ENCODE measurements around the gene EIF3L.
"Not testable (repeated sequence)": the region's sequence is repeated elsewhere in the genome, so short reads cannot be mapped to it uniquely, and the experiment has no call there.

Gene EIF3L

GRCh38 chr22:37849089-37849751 is at the start of gene EIF3L:
Gene EIF3L (plus strand): TSS chr22:37849419. CDS start chr22:37849450, 31 bp downstream.
- DNase-seq: peak; percentile 88

GRCh38 chr22:37799979-37800378 is 49.2 kb upstream of the EIF3L start:
- DNase-seq: not testable (repeated sequence)

DNA sequence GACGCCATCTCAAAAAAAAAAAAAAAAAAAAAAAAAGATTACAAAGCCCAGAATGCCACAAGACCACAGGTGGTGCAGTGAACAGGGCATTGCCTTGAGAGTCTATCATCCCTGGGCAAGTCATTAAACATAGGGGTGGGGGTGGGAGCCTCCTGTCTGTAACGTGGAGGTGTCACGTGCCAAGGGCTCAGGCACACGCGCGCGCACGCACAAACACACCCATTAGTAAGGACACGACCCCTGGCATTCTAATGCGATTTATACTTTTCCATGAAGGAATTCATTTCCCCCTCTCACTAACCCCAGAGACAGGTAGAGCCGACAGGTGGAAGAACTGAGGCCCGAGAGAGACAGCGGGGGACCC is 47.3 kb upstream of the EIF3L start:
- peak; percentile 14 for DNase-seq

- DNase-seq: peak; percentile 25
Measured at GRCh38 chr22:37802310-37803194, 46.7 kb upstream of the EIF3L start.

DNA sequence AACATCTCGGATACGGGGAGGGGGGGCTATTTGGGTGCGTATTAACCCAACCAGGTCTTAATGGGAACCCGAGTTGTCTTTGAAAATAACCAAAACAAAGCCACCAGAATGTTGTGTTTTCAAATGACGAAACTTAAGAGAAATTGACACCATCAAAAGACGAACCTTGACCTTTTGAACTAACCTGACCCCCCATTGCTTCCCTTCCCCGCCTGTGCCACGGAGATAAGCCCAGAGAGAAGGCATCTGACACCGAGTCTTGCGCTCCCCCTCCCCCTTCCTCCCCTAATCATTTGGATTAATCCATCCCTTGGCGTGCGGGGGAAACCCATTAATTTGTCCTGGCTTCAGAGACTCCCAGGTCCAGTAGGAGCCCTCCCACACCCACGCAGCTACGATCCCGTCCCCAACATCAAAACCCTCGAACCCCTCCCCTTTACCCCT is 46.0 kb upstream of the EIF3L start:
- no peak for DNase-seq

DNA sequence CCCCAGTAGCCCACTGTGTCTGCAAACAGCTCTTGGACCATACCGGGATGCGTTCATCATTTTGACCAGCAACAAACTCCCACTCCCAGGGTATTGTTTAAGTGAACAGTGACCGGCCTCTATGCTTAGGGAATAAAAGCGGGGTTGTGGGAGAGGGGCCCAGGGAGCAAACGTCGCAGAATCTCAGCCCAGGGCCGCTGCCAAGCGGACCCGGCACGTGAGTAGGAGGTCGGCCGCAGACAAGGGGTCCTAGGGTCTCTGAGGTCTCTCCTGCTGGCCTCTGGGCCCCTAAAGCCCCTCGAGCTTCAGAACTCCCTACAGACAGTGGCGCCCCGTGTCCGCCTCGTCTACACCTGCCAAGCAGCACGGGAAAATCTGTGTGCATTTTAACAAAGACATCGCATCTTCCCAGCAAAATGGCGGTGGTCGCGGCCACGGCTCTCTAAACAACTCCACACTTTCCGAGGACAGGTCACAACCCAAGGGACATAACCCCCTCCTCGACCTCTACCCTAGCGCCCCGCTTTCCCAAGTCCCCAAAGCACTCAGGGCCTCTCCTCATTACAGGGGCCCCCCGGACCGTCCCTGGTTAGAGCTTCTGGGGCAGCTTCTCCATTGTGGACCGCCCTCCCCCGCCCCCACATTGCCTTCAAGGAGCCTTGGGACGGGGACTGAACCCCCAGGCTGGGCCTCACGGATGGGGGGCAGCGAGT is 45.4 kb upstream of the EIF3L start:
- no peak for DNase-seq

GRCh38 chr22:37804352-37804880 is 44.8 kb upstream of the EIF3L start:
- DNase-seq: no peak

GRCh38 chr22:37804881-37805809 is 44.1 kb upstream of the EIF3L start:
- DNase-seq: peak; percentile 50

GRCh38 chr22:37805810-37806277 is 43.4 kb upstream of the EIF3L start:
- no peak for DNase-seq

DNA sequence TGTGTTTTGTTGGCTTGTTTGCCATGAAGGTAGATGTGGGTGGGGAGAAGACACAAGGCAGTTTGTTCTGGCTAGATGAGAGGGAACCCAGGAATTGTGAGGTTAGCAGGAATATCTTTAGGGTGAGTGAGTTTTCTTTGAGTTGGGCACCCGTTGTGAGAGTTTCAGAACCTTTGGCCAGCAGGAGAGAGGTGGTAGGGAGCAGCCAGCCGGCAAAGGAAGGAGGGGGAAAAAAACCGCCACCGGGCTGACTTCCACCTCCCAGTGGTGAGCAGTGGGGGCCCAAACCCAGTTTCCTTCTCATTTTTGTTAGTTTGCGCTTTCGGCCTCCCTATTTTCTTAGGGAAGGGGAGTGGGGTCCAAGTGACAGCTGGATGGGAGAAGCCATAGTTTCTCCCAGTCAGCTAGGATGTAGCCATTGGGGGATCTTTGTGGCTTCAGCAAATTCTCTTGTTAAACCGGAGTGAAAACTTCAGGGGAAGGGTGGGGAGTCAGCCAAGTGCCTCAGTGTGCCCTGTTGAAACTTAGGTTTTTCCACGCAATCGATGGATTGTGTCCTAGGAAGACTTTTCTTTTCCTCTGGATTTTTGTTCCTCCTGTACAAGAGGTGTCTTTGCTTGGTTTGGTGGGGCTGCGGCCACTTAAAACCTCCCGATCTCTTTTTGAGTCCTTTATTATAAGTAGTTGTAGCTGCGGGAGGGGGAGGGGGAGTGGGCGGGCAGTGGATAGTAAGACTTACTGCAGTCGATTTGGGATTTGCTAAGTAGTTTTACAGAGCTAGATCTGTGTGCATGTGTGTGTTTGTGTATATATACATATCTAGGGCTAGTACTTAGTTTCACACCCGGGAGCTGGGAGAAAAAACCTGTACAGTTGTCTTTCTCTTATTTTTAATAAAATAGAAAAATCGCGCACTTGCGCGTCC is 42.5 kb upstream of the EIF3L start:
- DNase-seq: no peak

DNA sequence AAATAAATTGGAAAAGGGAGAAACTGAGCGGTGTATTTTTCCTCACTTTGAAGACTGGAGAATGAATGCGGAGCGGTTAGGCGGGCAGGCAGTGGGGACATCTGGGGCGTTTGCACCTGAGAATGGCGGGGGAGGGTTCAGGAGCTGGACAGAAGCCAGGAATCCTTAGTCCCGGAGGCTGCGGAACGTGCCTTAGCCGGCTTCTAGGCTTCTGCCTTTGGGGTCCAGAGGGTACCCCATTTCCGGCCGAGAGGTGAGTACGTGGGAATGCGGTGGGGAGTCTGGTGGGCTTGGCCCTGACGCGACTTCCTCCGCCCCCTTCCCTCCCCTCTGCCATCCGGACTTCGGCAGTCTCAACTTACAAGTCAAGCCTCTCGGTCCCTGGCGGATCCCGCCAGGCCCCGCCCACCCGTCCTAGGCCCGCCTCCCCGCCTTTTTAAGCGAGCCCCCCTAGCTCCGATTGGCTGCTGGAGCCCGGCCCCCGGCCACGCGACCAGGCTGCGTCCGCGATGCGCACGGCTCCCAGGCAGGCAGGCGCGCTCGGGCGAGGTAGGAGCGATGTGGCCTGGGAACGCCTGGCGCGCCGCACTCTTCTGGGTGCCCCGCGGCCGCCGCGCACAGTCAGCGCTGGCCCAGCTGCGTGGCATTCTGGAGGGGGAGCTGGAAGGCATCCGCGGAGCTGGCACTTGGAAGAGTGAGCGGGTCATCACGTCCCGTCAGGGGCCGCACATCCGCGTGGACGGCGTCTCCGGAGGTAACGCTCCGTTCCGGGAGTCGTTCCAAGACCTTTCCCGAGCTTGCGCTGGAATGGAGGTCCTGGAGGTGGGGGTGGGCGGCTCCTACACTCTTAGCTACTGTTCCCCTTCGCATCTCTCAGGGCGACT is 41.6 kb upstream of the EIF3L start, which contains the start of gene GCAT:
Gene GCAT, plus strand, starts transcription at position 525 of the 884 bp plus-strand sequence. Its CDS starts 34 bp downstream, at position 559.
- peak; percentile 90 for DNase-seq

DNA sequence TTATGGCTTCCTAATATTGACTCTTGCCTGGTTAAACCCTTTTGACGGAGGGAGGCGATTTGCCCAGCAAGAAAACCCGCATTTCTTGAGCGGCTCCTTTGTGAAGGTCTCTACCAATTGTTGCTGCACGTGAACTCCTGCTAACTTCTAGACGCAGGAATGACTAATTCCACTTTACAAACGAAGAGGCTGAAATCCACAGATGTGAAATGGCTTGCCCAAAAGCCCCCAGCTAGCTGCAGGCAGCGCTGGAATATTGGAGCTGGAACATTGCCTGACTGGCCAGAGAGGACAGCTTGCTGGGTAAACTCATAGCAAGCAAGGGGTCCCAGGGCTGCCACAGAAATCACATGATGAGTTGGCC is 40.9 kb upstream of the EIF3L start:
- no peak for DNase-seq

GRCh38 chr22:37809672-37810333 is 39.4 kb upstream of the EIF3L start:
- DNase-seq: no peak

GRCh38 chr22:37811867-37812266 is 37.4 kb upstream of the EIF3L start:
- DNase-seq: no peak

GRCh38 chr22:37812869-37813678 is 36.1 kb upstream of the EIF3L start:
- no peak for DNase-seq

DNA sequence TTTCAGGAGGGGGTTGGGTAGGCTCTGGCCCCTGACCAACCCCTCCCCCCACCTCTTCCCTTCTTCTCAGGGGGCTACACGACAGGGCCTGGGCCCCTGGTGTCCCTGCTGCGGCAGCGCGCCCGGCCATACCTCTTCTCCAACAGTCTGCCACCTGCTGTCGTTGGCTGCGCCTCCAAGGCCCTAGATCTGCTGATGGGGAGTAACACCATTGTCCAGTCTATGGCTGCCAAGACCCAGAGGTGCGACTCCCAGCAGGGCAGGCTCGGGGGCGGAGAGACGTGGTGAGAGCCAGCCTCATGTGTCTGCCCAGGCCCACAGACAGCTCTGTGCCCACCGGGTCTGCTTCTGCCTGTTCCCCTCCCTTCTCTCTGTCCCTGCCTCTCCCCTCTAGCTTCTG is 33.6 kb upstream of the EIF3L start:
- DNase-seq: no peak

GRCh38 chr22:37816543-37817180 is 32.6 kb upstream of the EIF3L start:
- DNase-seq: no peak

Measured in NCI-H1048 (cell line).